Effector memory CD4-positive, alpha-beta T cell (primary cell): ENCODE results near the gene TFEB.

Experiments used
- DNase-seq, 3 donors: peaks; one replicate each; pipeline ENCODE4 v3.0.0-alpha.2; 2020
- H3K27ac ChIP-seq: 2 replicates; pipeline ENCODE4 v1.7.0; 2013; ENCODE audit warnings: mild to moderate bottlenecking, low read length, moderate library complexity; ENCODE audit not compliant: insufficient read depth, poor library complexity, severe bottlenecking
- H3K27me3 ChIP-seq: replicated peaks from 2 replicates; pipeline ENCODE4 v1.7.0; 2013; ENCODE audit warnings: mild to moderate bottlenecking, low read length; ENCODE audit not compliant: insufficient read depth, control insufficient read depth, poor library complexity, severe bottlenecking
- H3K36me3 ChIP-seq: 2 replicates; pipeline ENCODE4 v1.7.0; 2013; ENCODE audit warnings: mild to moderate bottlenecking, low read length, moderate library complexity; ENCODE audit not compliant: control insufficient read depth, insufficient read depth
- H3K4me1 ChIP-seq: 2 replicates; pipeline ENCODE4 v1.7.0; 2013; ENCODE audit warnings: low read length, mild to moderate bottlenecking; ENCODE audit not compliant: control insufficient read depth, insufficient read depth, poor library complexity, severe bottlenecking
- H3K4me3 ChIP-seq: 2 replicates; pipeline ENCODE4 v1.7.0; 2013; ENCODE audit warnings: low read length, low read depth, mild to moderate bottlenecking; ENCODE audit not compliant: insufficient read depth, poor library complexity, severe bottlenecking
- H3K9me3 ChIP-seq: 2 replicates; pipeline ENCODE4 v1.7.0; 2013; ENCODE audit warnings: mild to moderate bottlenecking, low read length, moderate library complexity; ENCODE audit not compliant: control insufficient read depth
- total RNA-seq, 3 donors: gene quantifications; one replicate each; lab custom pipeline; 2026; lab: John Stamatoyannopoulos, UW

The TFEB gene
- 16.9 to 26.3 (median 19.2) reads per million in 3 donors for total RNA-seq

GRCh38 chr6:41735427-41736185 is at the start of gene TFEB:
Gene TFEB (minus strand): TSS chr6:41735608. CDS start chr6:41691213, 44,395 bp downstream.
- H3K27ac ChIP-seq: peak within 1 kb of the TSS; percentile 84
- H3K4me1 ChIP-seq: peaks cover 25% of the 10 kb centered on the region
- H3K4me3 ChIP-seq: peak within 1 kb of the TSS; percentile 78
- no peaks in the 10 kb centered on the region for H3K36me3 ChIP-seq
- DNase-seq: peak; percentile 80 to 87 (median 83)
- no peaks in the 10 kb centered on the region for H3K27me3 ChIP-seq
- H3K9me3 ChIP-seq: no peaks in the 10 kb centered on the region

- Histone ChIP-seq H3K36me3 (peaks cover 8% of the 10 kb centered on the region), H3K4me1 (peaks cover 14% of the 10 kb centered on the region), H3K4me3 (no peak overlapping the region), H3K9me3 (no peaks in the 10 kb centered on the region), H3K27me3 (no peaks in the 10 kb centered on the region), H3K27ac (no peak overlapping the region)
- no peak for DNase-seq
These were observed 49.3 kb upstream of the TFEB start for GRCh38 chr6:41784581-41785171.

GRCh38 chr6:41783106-41783780 is 47.8 kb upstream of the TFEB start:
- no peaks in the 10 kb centered on the region for H3K9me3 ChIP-seq
- no peak overlapping the region for H3K4me3 ChIP-seq
- peaks cover 20% of the 10 kb centered on the region for H3K4me1 ChIP-seq
- no peak overlapping the region for H3K27ac ChIP-seq
- DNase-seq: no peak
- no peaks in the 10 kb centered on the region for H3K36me3 ChIP-seq
- H3K27me3 ChIP-seq: no peaks in the 10 kb centered on the region

- H3K9me3 ChIP-seq: no peaks in the 10 kb centered on the region
- no peaks in the 10 kb centered on the region for H3K27me3 ChIP-seq
- no peak overlapping the region for H3K4me3 ChIP-seq
- DNase-seq: no peak
- peaks cover 20% of the 10 kb centered on the region for H3K4me1 ChIP-seq
- no peak overlapping the region for H3K27ac ChIP-seq
- H3K36me3 ChIP-seq: no peaks in the 10 kb centered on the region
These were observed 45.9 kb upstream of the TFEB start for GRCh38 chr6:41781366-41781730.

GRCh38 chr6:41780551-41781365 is 45.4 kb upstream of the TFEB start, which contains the start of gene PRICKLE4:
Gene PRICKLE4 (plus strand): TSS chr6:41780782. CDS start chr6:41783474, 2,692 bp downstream.
- Histone ChIP-seq H3K36me3 (no peaks in the 10 kb centered on the region), H3K27ac (peak within 1 kb of the TSS; percentile 42)
- no peak for DNase-seq

GRCh38 chr6:41779788-41780550 is 44.6 kb upstream of the TFEB start, which contains the start of gene FRS3:
Gene FRS3 (minus strand): TSS chr6:41779900. CDS start chr6:41776987, 2,913 bp downstream.
- Histone ChIP-seq H3K27ac (peak within 1 kb of the TSS; percentile 42), H3K4me3 (peak within 1 kb of the TSS; percentile 66), H3K27me3 (no peaks in the 10 kb centered on the region), H3K9me3 (no peaks in the 10 kb centered on the region), H3K4me1 (peaks cover 15% of the 10 kb centered on the region), H3K36me3 (peaks cover 6% of the 10 kb centered on the region)
- peak; percentile 96 to 99 (median 99) for DNase-seq

More at GRCh38 chr6:41780551-41781365, 45.4 kb upstream of the TFEB start, which contains the start of gene PRICKLE4:
- Histone ChIP-seq H3K9me3 (no peaks in the 10 kb centered on the region), H3K27me3 (no peaks in the 10 kb centered on the region), H3K4me1 (peaks cover 15% of the 10 kb centered on the region), H3K4me3 (peak within 1 kb of the TSS; percentile 66)

GRCh38 chr6:41779336-41779735 is 43.9 kb upstream of the TFEB start:
- Histone ChIP-seq H3K4me1 (peaks cover 15% of the 10 kb centered on the region), H3K36me3 (peaks cover 12% of the 10 kb centered on the region), H3K9me3 (no peaks in the 10 kb centered on the region), H3K27me3 (no peaks in the 10 kb centered on the region), H3K27ac (no peak overlapping the region), H3K4me3 (peak overlapping the region; percentile 47)
- no peak for DNase-seq

- H3K27me3 ChIP-seq: no peaks in the 10 kb centered on the region
- no peak overlapping the region for H3K27ac ChIP-seq
- no peak overlapping the region for H3K4me3 ChIP-seq
- H3K36me3 ChIP-seq: peaks cover 15% of the 10 kb centered on the region
- peaks cover 15% of the 10 kb centered on the region for H3K4me1 ChIP-seq
- H3K9me3 ChIP-seq: no peaks in the 10 kb centered on the region
- DNase-seq: no peak
These were observed 43.5 kb upstream of the TFEB start for GRCh38 chr6:41778895-41779294.
